NCI-H1092 treated with DMSO at 0.1 percent for 48 hours (cell line): ENCODE data around the gene NDUFB3.
"Not testable (repeated sequence)": the region's sequence is repeated elsewhere in the genome, so short reads cannot be mapped to it uniquely, and the experiment has no call there.

ENCODE experiments used
- DNase-seq: peaks from one replicate; lab custom pipeline; 2025; lab: John Stamatoyannopoulos, UW

NDUFB3 gene

GRCh38 chr2:201093573-201093972, 21.8 kb downstream of the NDUFB3 start:
- no peak for DNase-seq

DNA sequence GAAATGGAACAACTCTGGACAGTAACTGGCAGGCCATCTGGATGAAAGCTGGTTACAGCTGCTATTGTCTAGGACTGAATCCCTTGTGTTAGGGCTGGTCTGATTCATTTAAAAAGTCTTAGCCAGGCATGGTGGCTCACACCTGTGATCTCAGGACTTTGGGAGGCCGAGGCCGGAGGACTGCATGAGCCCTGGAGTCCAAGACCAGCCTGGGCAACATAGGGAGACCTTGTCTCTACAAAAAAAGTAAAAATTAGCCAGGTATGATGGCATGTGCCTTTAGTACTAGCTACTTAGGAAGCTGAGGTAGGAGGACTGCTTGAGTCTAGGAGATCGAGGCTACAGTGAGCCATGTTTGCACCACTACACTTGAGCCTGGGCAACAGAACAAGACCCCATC, 28.7 kb downstream of the NDUFB3 start:
- DNase-seq = no peak

- no peak for DNase-seq
Measured at GRCh38 chr2:201105759-201106158, 34.0 kb downstream of the NDUFB3 start.

DNA sequence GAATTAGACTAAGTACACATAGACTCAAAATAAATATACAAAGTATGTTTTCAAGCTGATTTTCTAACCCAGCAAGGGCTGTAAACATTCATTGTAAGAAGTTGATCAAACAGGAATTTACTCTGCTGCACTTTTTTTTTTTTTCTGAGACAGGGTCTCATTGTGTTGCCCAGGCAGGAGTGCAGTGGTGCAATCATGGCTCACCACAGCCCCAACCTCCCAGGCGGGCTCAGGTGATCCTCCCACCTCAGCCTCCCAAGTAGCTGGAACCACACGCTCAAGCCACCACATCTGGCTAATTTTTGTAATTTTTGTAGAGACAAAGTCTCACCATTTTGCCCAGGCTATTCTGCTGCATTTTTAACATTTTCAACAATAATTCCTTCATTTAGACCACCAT, 35.8 kb downstream of the NDUFB3 start:
- no peak for DNase-seq

DNA sequence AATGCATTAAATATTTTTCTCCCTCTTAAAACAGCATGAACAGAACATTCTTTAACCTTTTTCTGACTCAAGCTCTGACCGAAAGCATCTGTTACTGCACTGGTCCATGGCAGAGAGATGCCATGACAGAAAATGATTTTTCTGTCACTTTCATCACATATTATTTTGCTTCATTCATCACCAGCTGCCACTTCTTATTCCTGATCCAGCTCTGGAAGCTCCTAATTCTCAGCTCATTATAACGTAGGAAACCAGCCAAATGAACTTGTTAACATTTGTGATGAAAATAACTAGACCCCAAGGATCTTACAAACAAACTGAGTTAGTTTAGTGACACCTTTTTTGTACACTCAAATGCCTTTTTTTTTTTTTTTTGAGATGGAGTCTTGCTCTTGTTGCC, 36.5 kb downstream of the NDUFB3 start:
- DNase-seq = no peak

DNA sequence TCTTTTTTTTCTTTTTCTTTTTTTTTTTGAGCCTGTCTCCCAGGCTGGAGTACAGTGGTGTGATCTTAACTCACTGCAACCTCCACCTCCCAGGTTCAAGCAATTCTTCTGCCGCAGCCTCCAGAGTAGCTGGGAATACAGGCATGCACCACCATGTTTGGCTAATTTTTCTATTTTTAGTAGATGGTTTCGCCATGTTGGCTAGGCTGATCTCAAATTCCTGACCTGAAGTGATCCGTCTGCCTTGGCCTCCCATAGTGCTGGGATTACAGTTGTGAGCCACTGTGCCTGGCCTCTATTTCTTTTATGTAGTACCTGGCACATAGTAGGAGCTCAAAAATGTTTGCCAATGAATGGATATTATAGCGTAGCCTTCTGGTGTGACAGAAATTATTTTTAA, 37.4 kb downstream of the NDUFB3 start:
- DNase-seq = no peak

DNA sequence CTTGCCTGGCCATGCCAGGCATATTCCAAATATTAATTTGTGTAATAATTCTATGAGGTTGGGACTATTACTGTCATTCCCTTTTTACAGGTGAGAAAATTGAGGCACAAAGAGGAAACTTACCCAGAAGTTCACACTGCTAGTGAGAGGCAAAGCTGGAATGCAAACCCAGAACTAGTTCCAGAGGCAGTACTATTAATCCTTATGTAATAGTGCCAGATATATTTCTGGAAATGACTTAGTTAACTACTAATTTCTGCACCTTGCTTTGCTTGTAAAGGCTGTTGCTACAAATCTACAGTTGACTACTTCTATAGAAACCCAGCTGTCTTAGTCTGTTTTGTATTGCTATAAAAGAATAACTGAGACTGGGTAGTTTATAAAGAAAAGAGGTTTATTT, 38.8 kb downstream of the NDUFB3 start:
- no peak for DNase-seq

GRCh38 chr2:201111096-201111495, 39.3 kb downstream of the NDUFB3 start:
- no peak for DNase-seq

DNA sequence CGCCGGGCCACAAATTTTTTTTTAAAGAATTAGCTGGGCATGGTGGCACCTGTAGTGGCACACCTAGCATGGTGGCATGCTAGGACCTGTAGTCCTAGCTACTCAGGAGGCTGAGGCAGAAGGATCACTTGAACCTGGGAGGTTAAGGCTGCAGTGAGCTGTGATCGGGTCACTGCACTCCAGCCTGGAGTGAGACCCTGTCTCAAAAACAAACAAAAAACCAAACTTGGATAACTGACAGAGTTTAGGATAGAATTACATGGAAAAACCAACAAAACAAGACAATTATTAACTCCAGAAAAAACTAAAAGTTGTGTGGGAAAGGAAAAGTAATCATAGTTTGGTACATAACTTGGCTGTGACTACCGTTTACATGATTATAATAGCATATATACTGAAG, 42.5 kb downstream of the NDUFB3 start:
- no peak for DNase-seq

DNA sequence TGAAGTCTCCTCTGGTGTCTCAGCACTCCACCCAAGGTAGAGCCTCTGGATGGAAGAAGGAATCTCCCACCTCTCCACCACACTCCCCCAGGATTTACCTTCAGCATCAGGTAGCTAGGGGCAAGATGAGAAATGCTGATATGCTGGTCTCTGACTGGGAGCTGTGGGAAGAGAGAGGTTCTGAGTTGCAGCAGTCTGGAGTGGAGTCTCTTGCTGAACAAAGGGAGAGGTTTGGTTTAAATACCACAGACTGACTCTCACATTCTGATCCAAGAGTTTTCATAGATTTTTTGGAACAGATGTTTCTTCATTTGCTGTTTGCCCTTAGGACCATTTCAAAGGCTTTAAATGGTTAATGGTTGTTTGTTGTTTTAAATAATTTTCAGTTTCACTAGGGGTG, 43.0 kb downstream of the NDUFB3 start:
- DNase-seq = no peak

DNA sequence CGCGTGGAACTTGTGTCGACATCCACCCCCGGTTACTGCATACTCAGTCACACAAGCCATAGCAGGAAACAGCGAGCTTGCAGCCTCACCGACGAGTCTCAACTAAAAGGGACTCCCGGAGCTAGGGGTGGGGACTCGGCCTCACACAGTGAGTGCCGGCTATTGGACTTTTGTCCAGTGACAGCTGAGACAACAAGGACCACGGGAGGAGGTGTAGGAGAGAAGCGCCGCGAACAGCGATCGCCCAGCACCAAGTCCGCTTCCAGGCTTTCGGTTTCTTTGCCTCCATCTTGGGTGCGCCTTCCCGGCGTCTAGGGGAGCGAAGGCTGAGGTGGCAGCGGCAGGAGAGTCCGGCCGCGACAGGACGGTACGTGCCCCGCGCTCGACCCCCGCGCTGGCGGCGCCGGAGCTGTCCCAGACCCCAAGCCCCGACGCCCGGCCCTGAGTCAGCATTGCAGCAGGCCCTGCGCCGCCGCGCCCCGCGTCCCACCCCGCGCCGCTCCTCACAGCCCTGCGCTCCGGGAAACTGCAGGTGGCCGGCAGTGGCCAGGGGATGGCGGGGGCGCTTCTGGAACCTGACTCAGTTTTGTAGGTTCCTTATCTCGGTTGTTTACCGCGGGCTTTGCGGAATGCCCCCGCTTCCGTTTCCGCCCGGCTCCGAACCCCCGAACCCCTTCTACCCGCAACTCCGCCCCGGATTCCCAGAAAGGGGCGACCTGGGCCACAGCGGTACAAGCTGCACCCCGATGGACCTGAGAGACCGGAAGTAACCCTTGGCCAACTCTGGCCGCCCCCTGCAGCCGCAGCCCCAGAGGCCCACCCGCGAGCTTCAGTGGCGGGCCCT, 44.5 kb downstream of the NDUFB3 start, which contains the start of gene CFLAR:
CFLAR (plus strand) TSS at position 50 of the 844 bp plus-strand sequence. CDS start 13,702 bp downstream, outside the sequence.
- DNase-seq = peak; percentile 38

DNA sequence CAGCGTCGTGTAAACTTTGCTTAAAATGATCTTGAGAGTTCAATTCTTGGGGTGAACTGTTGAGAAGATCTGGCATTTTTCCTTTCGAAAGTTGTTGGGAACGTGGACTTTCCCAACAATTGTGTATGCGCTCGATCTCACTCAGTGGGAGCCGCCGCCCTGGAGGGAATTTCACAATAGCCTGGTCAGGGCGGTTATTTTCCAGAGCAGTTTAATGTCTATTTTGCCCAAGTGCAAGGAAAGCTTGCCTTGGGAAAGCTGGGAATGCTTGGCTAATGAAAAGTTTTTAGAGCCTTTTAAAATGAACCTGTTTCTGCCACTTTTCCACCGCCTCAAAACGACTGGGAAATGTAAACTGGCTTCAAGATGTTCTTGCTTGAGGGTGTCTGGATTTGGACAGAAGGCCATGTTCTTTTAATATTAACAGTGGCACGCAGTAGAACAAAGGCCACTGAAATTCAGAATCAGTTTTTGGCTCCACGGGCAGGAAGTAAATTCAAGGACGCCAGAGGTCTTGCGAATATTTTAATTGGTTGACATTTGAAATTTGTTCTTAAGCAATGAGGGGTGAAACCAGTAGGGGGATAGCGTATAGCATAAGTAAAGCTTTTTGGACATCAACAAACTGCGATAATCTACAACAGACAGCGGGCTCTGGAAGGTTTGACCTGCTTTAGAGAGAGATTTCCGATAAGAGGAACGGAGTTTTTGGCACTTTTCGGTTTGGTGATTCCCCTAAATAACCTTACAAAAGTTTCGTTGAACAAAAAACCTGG, 45.3 kb downstream of the NDUFB3 start:
- peak; percentile 18 for DNase-seq

DNA sequence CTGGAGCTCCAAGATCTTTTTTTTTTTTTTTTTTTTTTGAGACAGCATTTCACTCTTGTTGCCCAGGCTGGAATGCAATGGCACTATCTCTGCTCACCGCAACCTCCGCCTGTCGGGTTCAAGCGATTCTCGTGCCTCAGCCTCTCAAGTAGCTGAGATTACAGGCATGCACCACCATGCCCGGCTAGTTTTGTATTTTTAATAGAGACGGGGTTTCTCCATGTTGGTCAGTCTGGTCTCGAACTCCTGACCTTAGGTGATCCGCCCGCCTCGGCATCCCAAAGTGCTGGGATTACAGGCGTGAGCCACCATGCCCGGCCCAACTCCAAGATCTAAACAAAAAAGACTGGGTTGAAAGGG, 45.9 kb downstream of the NDUFB3 start:
- DNase-seq = not testable (repeated sequence)

DNA sequence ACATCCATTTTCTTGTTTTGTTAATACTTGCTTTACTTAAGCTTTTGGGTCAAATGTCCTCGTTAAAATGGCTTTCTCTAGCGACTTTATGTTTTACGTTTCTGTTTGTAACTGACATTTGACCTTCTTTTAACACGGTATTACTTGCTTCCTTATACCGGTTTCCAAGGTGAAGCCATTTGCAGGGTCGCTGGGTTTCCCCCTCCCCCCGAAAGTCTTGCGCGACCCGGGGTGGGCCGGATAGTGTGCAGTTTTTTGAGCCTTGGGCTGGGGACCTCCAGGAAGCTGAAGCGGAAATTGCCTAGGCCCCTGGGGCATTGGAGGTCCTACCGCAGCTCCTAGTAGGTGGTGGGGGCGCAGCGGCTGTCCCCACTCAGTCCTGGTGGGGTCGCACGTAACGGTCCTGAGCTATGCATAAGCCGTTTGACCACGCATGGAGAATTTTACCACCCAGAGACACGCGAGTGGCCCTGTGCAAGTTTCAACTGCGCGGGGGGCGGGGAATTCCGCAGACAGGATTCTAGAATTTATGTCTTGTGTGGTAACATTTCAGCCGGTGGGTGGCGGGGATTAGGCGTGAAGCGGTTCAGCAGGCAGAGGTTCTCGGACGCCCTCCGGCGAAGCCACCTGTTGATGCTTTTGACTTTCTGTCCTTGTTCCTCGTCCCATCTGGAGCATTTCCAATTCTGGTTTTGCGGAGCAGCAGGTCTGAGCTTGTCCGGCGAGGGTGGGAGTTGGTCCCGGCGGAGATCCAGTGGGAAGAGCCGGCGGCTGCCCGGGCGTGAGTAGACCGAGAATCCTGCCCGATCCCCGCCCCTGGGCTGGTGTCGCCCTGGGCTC, 46.5 kb downstream of the NDUFB3 start:
- peak; percentile 11 for DNase-seq

DNA sequence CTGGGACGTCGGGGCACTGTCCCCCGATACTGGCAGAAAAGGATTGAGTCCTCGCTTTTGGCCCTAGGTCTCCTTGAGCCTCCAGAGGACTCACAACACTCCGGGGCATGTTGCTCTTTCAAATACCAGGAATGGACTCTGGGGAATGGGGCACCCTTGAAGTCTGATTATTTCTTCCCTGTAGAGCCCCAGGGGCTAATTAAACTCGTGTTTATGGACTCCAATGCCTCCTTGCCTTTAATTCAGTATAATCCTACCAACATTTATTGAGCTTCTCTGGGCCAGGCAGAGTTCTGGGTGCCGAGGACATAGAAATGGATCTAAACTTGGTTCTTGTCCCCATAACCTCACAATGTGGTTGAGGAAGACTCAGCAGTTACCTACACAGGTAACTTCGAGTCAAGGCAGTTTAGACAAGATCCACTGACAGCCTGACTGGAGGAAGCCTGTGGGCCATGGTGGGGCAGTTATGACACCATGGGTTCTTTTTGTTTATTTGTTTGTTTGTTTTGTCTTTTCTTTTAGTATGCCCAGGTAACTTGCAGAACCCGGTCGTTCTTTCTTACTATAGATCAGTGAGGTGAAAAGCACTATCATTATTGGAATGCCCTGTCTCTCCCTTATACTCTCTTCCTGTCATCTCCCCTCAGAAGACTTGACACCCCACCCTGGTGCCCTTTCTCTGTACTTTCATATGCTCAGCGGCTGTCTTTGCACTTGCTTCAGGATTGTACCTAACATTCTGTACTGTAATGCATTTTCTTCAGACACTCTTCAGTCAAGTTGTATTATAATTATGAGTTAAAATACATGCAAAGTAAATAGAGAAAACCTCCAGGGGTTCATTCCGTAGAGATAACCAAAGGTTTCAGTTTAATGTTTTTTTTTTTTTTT, 47.4 kb downstream of the NDUFB3 start:
- DNase-seq = no peak

- no peak for DNase-seq
Measured at GRCh38 chr2:201122276-201122675, 50.5 kb downstream of the NDUFB3 start.

- DNase-seq = no peak
Measured at GRCh38 chr2:201126308-201127151, 54.7 kb downstream of the NDUFB3 start.

DNA sequence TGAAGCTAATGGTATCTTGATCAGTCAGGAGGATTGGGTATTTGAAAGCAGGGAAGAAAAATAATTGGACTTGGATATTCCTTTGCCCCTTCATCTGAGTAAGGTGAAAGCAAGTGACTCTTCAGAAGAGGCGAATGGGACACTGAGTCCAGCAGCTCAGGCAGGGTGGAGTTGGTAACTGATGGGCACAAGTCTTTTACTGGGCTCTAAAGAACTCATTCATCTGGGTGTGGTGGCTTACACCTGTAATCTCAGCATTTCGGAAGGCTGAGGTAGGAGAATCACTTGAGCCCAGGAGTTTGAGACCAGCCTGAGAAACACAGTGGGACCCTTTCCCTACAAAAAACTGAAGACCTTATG, 55.3 kb downstream of the NDUFB3 start:
- DNase-seq = no peak

GRCh38 chr2:201127570-201127969, 55.8 kb downstream of the NDUFB3 start:
- DNase-seq = no peak

- no peak for DNase-seq
Measured at GRCh38 chr2:201128033-201128432, 56.2 kb downstream of the NDUFB3 start.
